ENCODE data around the gene DEPP1. TPM values are rescaled to one million over a fixed set of nuclear protein-coding genes. Genes with fewer than 3 reads are reported as not detected.

Gene DEPP1
- total RNA-seq, 1 donor from 2014 or later = 16.6 TPM

- Mint-ChIP-seq H3K27ac (peak within 1 kb of the TSS; percentile 99), H3K4me3 (ENCODE audit: low read depth) (peak within 1 kb of the TSS; percentile 87), H3K4me1 (ENCODE audit: low read depth) (peaks cover 33% of the 10 kb centered on the region), H3K36me3 (ENCODE audit: insufficient read depth) (peaks cover 17% of the 10 kb centered on the region), H3K9me3 (ENCODE audit: low read depth) (no peaks in the 10 kb centered on the region), H3K27me3 (no peaks in the 10 kb centered on the region)
- no peak for TF ChIP-seq CTCF (IDR thresholded peaks at IDR 0.05; ENCODE audit: unreplicated experiment)
- DNase-seq (ENCODE audit: low spot score, unreplicated experiment) = peak; percentile 64
Measured at GRCh38 chr10:45000752-45001380, 22.3 kb upstream of the DEPP1 start, which contains the start of gene ZNF22. Gene ZNF22, plus strand, starts transcription at chr10:45000923. Its CDS starts 2,446 bp downstream, at chr10:45003369.

GRCh38 chr10:45000138-45000751 is 21.6 kb upstream of the DEPP1 start:
- Mint-ChIP-seq H3K9me3 (ENCODE audit: low read depth) (no peaks in the 10 kb centered on the region), H3K27me3 (no peaks in the 10 kb centered on the region), H3K4me3 (ENCODE audit: low read depth) (peak overlapping the region; percentile 78), H3K4me1 (ENCODE audit: low read depth) (peaks cover 36% of the 10 kb centered on the region), H3K36me3 (ENCODE audit: insufficient read depth) (peaks cover 16% of the 10 kb centered on the region), H3K27ac (peak overlapping the region; percentile 99)
- no peak for TF ChIP-seq CTCF (IDR thresholded peaks at IDR 0.05; ENCODE audit: unreplicated experiment)
- DNase-seq (ENCODE audit: low spot score, unreplicated experiment) = no peak

- H3K9me3 Mint-ChIP-seq (ENCODE audit: low read depth) = no peaks in the 10 kb centered on the region
- H3K4me3 Mint-ChIP-seq (ENCODE audit: low read depth) = no peak overlapping the region
- TF ChIP-seq CTCF (IDR thresholded peaks at IDR 0.05; ENCODE audit: unreplicated experiment) = no peak
- H3K27ac Mint-ChIP-seq = no peak overlapping the region
- no peak for DNase-seq (ENCODE audit: low spot score, unreplicated experiment)
- H3K36me3 Mint-ChIP-seq (ENCODE audit: insufficient read depth) = peaks cover 1% of the 10 kb centered on the region
- no peaks in the 10 kb centered on the region for H3K27me3 Mint-ChIP-seq
- peaks cover 36% of the 10 kb centered on the region for H3K4me1 Mint-ChIP-seq (ENCODE audit: low read depth)
Measured at GRCh38 chr10:44998146-44998631, 19.6 kb upstream of the DEPP1 start.

GRCh38 chr10:44997105-44997748 is 18.6 kb upstream of the DEPP1 start:
- no peaks in the 10 kb centered on the region for H3K9me3 Mint-ChIP-seq (ENCODE audit: low read depth)

More at GRCh38 chr10:44997105-44997748, 18.6 kb upstream of the DEPP1 start:
- Mint-ChIP-seq H3K27me3 (no peaks in the 10 kb centered on the region), H3K4me1 (ENCODE audit: low read depth) (peaks cover 30% of the 10 kb centered on the region), H3K36me3 (ENCODE audit: insufficient read depth) (no peaks in the 10 kb centered on the region), H3K27ac (no peak overlapping the region), H3K4me3 (ENCODE audit: low read depth) (no peak overlapping the region)
- no peak for DNase-seq (ENCODE audit: low spot score, unreplicated experiment)
- no peak for TF ChIP-seq CTCF (IDR thresholded peaks at IDR 0.05; ENCODE audit: unreplicated experiment)

Measured in progenitor cell of endocrine pancreas (in vitro differentiated cells).